HG02678 (cell line): ENCODE results near the gene DHX16.

ENCODE experiments used
- ATAC-seq: cut with Tn5 transposase; IDR thresholded peaks from one replicate; pipeline ENCODE4 v1.9.1; 2021; ENCODE audit warnings: mild to moderate bottlenecking, moderate library complexity; ENCODE audit not compliant: unreplicated experiment

DHX16 gene

DNA sequence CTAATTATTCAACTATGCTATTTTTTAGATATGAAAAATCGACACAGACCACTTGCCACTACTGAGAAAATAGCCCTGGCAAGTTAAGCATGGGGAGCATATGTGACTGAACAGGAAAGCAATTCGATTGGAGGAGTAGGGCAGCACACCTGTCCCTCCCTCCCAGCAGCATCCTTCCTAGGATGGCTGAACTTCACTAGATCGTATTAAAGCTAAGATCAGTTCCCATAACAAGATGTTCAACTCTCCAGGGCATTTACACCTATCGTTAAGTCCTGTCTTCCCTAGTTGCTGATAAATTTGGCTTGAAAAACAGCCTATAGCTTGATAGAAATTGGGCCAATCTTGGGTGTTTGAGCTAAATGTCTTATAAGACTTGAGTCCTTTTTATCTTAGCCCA lies 62.7 kb downstream of the DHX16 start:
- no peak for ATAC-seq

DNA sequence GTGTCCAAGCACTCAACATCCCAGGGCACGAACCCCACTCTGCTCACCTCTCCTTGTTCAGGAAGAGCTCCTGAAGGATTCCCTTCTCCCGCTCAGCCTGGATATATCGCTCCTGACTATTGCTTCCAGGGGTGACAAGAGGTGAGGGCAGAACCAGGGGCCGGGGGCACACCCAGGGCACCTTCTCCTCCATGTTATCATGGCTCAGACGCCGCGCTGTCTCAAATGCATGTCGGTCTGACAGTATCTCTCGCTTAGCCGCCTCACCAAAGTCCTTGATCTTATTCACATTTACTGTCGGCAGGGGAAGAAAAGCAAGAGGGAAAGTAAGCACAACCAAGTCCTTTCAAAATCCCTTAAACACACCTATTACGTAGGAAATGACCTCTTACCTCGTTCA lies 68.8 kb downstream of the DHX16 start:
- no peak for ATAC-seq
